Measurements from ENCODE around the gene CPNE5.
"Not testable (repeated sequence)": the region's sequence is repeated elsewhere in the genome, so short reads cannot be mapped to it uniquely, and the experiment has no call there.

Gene CPNE5

GRCh38 chr6:36727505-36728021 is 111.7 kb downstream of the CPNE5 start:
- no peak for DNase-seq (ENCODE audit: low spot score)
- no peak for TF ChIP-seq CTCF (IDR thresholded peaks at IDR 0.05; ENCODE audit: extremely low read depth, missing control alignments)

DNA sequence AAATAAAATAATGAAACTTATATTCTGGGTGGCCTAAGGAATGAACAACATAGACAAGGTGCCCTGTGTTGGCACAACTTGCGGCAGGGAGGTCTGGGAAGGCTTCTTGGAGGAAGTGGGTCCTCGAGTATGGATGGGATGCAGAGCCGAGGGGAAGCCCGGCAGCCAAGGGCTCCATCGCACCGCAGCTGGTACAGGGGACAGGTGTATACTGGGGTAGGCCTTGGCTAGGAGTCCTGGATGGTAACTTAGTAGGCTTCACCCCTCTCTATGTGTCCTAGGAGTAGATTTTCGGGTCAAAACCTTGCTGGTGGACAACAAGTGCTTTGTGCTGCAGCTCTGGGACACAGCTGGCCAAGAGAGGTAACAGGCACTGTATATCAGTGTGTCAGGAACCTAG is 113.7 kb downstream of the CPNE5 start:
- DNase-seq (ENCODE audit: low spot score), result no peak

DNA sequence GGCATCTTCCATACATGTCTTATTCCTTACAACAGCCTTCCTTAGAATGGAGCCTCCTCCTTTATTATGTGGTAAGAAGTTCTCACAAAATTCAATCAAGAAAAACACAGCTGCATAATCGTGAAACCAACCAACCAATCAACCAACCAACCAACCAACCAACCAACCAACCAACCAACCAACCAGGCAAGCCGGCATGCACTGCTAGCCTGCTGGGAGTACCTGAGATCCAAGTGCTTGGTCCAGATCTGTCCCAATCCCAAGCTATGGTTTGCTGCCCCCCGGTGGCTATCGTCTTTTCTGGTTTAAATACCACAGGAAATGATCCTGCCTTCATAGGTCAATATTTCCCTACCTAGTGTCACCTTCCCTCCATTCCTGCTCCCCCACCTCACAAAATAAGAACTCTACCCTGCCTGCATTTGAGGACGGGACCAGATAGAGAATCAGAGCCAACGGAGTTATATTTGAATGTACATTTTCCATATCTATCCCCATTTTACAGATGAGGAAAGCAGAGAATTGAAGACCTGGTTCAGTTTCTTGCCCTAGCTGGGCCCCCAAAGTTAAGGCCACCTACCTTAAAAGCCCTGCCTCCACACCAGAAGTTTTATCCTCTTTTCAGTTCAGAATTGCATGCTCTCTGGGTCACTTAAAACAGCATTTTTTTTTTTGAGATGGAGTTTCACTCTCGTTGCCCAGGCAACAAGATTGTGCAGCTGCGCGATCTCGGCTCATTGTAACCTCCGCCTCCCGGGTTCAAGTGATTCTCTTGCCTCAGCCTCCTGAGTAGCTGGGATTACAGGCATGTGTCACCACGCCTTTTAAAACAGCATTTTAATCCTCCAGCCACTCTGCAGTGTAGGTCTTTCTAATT is 114.5 kb downstream of the CPNE5 start:
- peak; percentile 55 for TF ChIP-seq CTCF (IDR thresholded peaks at IDR 0.05; ENCODE audit: extremely low read depth, missing control alignments)
- peak; percentile 77 for DNase-seq (ENCODE audit: low spot score)

More for the DNA sequence above, 113.7 kb downstream of the CPNE5 start:
- no peak for TF ChIP-seq CTCF (IDR thresholded peaks at IDR 0.05; ENCODE audit: extremely low read depth, missing control alignments)

DNA sequence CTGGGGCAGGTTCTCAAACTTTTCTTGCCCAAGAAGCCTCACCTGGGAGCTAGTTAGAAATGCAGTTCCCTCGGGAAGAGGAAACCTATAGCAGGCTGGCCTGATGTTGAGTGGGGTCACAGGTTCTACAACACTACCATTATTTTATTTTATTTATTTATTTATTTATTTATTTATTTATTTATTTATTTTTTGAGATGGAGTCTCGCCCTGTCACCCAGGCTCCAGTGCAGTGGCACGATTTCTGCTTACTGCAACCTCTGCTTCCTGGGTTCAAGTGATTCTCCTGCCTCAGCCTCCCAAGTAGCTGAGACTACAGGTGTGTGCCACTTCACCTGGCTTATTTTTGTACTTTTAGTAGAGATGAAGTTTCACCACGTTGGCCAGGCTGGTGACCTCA is 115.3 kb downstream of the CPNE5 start:
- DNase-seq (ENCODE audit: low spot score), result not testable (repeated sequence)

GRCh38 chr6:36722879-36723278 is 116.4 kb downstream of the CPNE5 start:
- TF ChIP-seq CTCF (IDR thresholded peaks at IDR 0.05; ENCODE audit: extremely low read depth, missing control alignments), result no peak
- no peak for DNase-seq (ENCODE audit: low spot score)

GRCh38 chr6:36722365-36722764 is 116.9 kb downstream of the CPNE5 start:
- no peak for DNase-seq (ENCODE audit: low spot score)
- TF ChIP-seq CTCF (IDR thresholded peaks at IDR 0.05; ENCODE audit: extremely low read depth, missing control alignments), result no peak

DNA sequence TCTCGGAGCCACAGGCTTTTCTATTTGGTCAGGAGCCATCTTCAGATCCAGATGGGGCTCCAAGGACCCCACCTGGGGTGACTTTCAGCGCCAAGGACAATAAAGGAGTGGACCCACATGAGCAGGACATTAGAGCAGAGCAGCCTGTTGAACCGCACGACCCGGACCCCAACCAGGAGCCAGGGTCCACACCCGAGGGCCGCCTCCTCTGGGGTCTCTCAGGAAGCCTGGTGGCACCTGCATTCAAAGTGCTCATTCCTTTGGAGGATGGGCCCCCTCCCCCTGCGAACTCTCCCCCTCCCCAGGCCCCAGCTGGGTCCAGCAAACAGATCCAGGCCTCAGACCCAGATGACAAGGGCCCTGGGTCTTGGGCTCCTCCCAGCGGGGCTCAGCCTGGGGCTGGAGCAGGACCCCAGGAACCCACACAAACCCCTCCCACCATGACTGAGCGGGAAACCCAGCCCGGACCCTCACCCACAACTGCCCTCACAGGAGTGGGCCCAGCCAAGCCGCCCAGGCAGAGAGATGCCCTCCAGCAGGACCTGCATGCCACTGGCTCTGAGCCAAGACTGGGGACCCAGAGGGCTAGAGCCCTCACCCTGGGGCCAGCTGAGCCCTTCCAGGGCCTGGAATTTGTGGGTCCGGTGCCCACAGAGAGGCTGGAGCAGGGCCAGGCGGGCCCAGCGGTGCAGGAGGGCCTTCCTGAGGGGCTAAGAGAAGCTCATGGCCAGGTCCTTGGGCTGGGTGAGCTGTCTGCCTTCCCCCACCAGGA is 117.7 kb downstream of the CPNE5 start:
- no peak for DNase-seq (ENCODE audit: low spot score)
- TF ChIP-seq CTCF (IDR thresholded peaks at IDR 0.05; ENCODE audit: extremely low read depth, missing control alignments), result no peak

All from GM20000 (cell line).